Stomach (tissue), 4 donors: ENCODE measurements around the gene SDC3.

Experiments
- CTCF ChIP-seq, 7 experiments: fragments of 450-650 bp in 4 of 7; fragments of 200-600 bp in 3 of 7; sonication (generic) in 3 of 7; IDR thresholded peaks; one replicate each; pipeline ENCODE4 v1.5.1; 2016 to 2019; ENCODE audit warnings: antibody characterized with exemption in 7 of 7, control low read depth in 2 of 7, mild to moderate bottlenecking in 1 of 7
- POLR2A ChIP-seq, 4 donors: fragments of 450-650 bp; IDR thresholded peaks; one replicate each; pipeline ENCODE4 v1.6.1; 2016; ENCODE audit warnings: antibody characterized with exemption in 4 of 4, control low read depth in 2 of 4, mild to moderate bottlenecking in 1 of 4, moderate library complexity in 1 of 4
- POLR2AphosphoS5 ChIP-seq, 3 donors: sonication (generic); formaldehyde crosslinking; IDR thresholded peaks; one replicate each; pipeline ENCODE4 v1.6.1; 2016; ENCODE audit warnings: antibody characterized with exemption in 3 of 3

DNA sequence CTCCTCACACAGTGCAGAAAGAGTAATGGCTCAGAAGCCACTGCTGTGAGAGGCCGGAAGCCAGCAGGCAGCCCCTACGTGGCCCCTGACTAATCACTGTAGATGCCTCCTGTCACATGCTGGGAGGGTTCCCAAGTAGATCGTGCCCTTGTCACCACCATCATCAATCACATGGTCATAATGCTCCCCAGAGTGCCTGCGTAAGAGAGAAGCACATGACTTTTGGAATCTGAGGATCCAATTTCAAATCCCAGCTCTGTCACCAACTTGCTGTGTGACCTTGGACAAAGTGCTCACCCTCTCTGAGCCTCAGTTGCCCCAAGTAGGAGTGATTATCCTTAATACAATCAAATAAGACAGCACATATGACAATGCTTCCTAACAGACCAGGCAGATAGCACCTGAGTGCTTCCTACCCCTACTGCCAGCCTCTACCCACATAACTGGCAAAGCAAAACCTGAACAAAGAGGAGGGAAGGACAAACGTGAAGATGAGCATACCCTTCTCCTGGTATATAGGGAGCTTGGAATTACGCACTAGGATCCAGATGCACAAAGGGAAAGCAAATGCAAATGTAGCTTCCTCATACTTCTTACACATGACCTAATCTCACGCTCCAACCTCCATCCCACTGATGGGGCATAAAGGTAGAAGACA, 65.7 kb downstream of the SDC3 start:
- no peak for TF ChIP-seq POLR2A (IDR thresholded peaks at IDR 0.05)
- TF ChIP-seq CTCF (IDR thresholded peaks at IDR 0.05): no peak
- no peak for TF ChIP-seq POLR2AphosphoS5 (IDR thresholded peaks at IDR 0.05)
